ENCODE results near the gene ZSCAN2. TPM values are rescaled to one million over a fixed set of nuclear protein-coding genes. Genes with fewer than 3 reads are reported as not detected.

ZSCAN2 gene
- total RNA-seq, 3 donors from 2014 or later, result 8.6 to 9.4 (median 9.4) TPM

GRCh38 chr15:84659904-84660781 lies 59.3 kb downstream of the ZSCAN2 start:
- peaks cover 5% of the 10 kb centered on the region for H3K4me1 ChIP-seq (ENCODE audit: low read depth)
- no peaks in the 10 kb centered on the region for H3K36me3 ChIP-seq (ENCODE audit: low read depth)
- no peaks in the 10 kb centered on the region for H3K9me3 ChIP-seq
- ATAC-seq (no peak), DNase-seq (no peak)
- intact Hi-C loops (cut with DNase I, micrococcal nuclease), result no loop called here
- no peak for TF ChIP-seq CTCF (IDR thresholded peaks at IDR 0.05)
- H3K4me3 ChIP-seq, result no peak overlapping the region

- Histone ChIP-seq H3K36me3 (ENCODE audit: low read depth) (no peaks in the 10 kb centered on the region), H3K9me3 (no peaks in the 10 kb centered on the region), H3K4me1 (ENCODE audit: low read depth) (peaks cover 4% of the 10 kb centered on the region), H3K4me3 (no peak overlapping the region)
- ATAC-seq (no peak), DNase-seq (no peak)
- no peak for TF ChIP-seq CTCF (IDR thresholded peaks at IDR 0.05)
- intact Hi-C loops (cut with DNase I, micrococcal nuclease), result no loop called here
Measured at GRCh38 chr15:84661001-84661400, 60.2 kb downstream of the ZSCAN2 start.

GRCh38 chr15:84666373-84666772 lies 65.6 kb downstream of the ZSCAN2 start:
- Histone ChIP-seq H3K36me3 (ENCODE audit: low read depth) (peaks cover 10% of the 10 kb centered on the region), H3K4me1 (ENCODE audit: low read depth) (no peaks in the 10 kb centered on the region), H3K4me3 (no peak overlapping the region), H3K9me3 (no peaks in the 10 kb centered on the region)
- DNase-seq (no peak), ATAC-seq (no peak)
- intact Hi-C loops (cut with DNase I, micrococcal nuclease), result no loop called here
- TF ChIP-seq CTCF (IDR thresholded peaks at IDR 0.05), result no peak

GRCh38 chr15:84668221-84668982 lies 67.6 kb downstream of the ZSCAN2 start:
- no peak overlapping the region for H3K4me3 ChIP-seq
- H3K36me3 ChIP-seq (ENCODE audit: low read depth), result peaks cover 14% of the 10 kb centered on the region
- intact Hi-C loops (cut with DNase I, micrococcal nuclease), result no loop called here
- DNase-seq (no peak), ATAC-seq (no peak)
- no peaks in the 10 kb centered on the region for H3K9me3 ChIP-seq
- H3K4me1 ChIP-seq (ENCODE audit: low read depth), result no peaks in the 10 kb centered on the region
- TF ChIP-seq CTCF (IDR thresholded peaks at IDR 0.05), result no peak

GRCh38 chr15:84669726-84670125 lies 68.9 kb downstream of the ZSCAN2 start:
- ATAC-seq (no peak), DNase-seq (no peak)
- H3K4me1 ChIP-seq (ENCODE audit: low read depth), result no peaks in the 10 kb centered on the region
- no peak for TF ChIP-seq CTCF (IDR thresholded peaks at IDR 0.05)
- peaks cover 14% of the 10 kb centered on the region for H3K36me3 ChIP-seq (ENCODE audit: low read depth)
- H3K4me3 ChIP-seq, result no peak overlapping the region
- no peaks in the 10 kb centered on the region for H3K9me3 ChIP-seq
- intact Hi-C loops (cut with DNase I, micrococcal nuclease), result no loop called here

Data from mucosa of descending colon (tissue), 3 donors.